GM15510 (cell line): ENCODE measurements around the gene SHROOM3.

Experiments
- POLR2A ChIP-seq: IDR thresholded peaks from 3 replicates; pipeline ENCODE4 v1.6.1; 2011; ENCODE audit warnings: borderline replicate concordance; ENCODE audit not compliant: insufficient read length; ENCODE audit errors: extremely low read depth

Gene SHROOM3

DNA sequence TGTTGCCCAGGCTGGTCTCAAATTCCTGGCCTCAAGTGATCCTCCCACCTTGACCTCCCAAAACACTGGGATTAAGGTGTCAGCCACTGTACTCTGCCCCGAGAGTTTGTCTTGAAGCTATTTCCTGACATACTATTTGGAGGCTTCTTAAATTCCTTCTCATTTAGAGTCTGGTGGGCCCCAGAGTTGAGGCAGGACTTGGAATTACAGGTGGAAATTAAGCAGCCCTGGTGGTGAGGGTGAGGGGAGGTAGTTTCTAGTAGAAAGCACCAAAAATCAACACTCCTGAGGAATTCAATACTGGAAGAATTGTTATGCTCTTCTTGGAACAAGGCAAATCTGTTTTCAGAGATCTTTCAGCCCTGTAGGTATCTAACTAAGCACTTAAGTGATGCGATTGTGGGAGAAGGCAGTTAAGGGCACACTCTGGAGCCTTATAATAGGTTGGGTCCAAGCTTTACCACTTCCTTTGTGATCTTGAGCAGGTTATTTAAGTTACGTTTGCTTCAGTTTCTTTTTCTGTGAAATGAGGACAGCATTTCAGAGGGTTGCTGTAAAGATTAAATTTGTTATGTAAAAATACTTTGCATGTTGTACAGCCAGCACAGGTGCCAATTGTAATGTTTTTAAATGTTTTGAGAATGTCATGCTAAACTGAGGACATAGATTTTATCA is 262.2 kb downstream of the SHROOM3 start:
- TF ChIP-seq POLR2A, result peak; percentile 20

DNA sequence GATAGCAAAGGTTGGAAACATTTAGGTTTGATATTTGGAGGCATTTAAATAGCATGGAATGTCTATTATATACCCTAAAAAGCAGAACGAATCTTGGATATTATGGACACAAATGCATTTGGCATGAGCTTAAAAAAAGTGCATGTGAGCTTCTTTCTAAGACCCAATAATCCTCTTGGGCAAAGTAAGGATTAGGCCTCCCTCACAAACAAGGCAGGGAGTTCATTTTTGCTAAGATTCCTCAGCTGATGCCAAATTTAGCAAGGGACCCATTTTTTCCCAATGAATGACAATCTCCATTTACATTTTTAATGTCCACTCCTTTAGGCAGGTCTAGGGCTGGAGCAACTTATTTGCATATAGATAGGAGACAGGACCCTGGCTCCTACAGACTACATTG is 263.1 kb downstream of the SHROOM3 start:
- TF ChIP-seq POLR2A, result no peak

DNA sequence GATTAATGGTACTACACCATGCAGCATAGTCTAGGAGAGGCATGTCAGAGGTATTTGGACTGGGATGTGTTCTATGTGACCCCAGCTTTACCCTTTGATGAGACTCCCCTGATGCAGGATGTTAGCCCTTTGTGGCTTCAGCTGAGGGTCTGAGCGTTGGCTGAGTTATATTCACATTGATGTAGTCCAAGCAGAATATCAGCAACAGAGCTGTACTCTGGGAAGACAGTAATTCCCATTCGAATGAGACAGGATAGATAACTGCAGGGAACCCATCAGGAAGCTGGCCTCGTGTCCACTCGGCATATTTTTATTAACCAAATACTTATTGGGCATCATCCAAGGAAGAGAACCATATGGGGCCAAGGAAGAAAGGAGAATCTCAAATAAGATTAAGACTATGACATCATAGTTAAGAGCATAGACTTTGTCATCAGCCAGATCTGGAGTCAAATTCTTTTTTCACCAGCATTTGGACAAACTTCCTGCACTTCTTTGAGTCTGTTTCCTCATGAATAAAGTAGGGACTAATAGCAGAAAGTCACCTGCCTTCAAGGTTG is 264.8 kb downstream of the SHROOM3 start:
- TF ChIP-seq POLR2A, result no peak

DNA sequence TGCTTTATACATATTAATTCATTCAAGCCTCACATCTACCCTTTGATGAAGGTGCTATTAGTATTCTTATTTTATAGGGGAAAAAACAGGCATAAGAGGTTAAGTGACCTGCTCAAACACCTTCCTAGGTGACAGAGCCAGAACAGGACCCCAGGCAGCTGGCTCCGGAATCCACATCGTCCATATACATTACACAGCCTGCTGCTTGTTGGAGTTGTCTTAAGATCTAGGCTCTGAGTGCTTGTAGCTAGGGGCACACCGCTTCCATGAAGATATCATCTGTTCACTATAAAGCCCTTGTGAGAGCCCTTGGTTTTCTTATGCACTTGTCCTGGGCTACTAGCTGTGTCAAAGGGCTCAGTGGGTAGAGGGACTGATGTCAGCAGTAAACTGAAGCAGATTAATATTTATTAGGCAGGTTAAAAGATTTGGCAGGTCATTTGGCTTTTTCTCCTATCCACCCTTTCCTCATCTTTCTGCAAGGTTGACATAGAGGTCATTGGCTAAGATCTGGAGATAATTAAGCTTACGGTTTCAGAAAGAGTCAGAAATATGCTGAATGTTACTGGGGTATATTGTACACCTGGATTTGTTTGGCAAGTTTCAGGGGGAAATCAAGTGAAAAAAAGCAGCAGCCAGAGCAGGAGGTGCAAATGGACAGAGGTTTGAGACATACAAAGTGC is 267.6 kb downstream of the SHROOM3 start:
- no peak for TF ChIP-seq POLR2A

DNA sequence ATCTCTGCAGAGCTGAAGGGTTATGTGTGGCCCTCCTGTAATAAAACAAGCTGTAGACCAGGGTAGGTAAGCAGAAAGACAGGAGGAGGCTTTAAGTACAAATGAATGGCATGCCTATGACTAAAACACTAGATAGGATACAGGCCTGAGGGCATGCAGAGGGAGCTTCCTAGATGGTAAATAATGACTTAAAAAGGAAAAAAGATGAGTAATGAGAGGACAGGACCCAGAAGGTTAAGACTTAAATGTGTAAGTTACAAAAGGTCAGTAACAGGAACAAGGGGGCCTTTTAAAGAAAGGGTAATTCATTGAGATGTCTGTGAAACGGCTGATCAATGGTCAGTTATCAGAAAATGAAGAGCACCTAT is 268.1 kb downstream of the SHROOM3 start:
- no peak for TF ChIP-seq POLR2A

DNA sequence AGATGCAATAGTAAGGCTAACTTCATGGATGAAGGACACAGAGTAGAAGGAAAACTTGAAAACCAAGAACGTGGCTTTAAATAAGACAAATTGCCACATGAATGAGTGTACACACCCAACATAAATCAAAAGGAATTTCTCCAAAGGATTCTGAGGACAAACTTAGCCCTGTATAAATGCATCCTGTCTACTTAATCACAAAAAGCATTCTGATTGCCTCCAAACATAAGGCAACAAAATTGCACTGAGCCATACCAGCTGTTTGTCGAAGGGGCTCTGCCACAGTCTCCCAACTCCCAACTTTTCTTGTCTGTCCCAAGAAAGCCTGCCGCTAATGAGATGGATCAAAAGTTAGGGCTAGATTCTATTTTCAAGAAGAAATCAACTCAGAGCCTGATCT is 268.6 kb downstream of the SHROOM3 start:
- TF ChIP-seq POLR2A, result no peak

DNA sequence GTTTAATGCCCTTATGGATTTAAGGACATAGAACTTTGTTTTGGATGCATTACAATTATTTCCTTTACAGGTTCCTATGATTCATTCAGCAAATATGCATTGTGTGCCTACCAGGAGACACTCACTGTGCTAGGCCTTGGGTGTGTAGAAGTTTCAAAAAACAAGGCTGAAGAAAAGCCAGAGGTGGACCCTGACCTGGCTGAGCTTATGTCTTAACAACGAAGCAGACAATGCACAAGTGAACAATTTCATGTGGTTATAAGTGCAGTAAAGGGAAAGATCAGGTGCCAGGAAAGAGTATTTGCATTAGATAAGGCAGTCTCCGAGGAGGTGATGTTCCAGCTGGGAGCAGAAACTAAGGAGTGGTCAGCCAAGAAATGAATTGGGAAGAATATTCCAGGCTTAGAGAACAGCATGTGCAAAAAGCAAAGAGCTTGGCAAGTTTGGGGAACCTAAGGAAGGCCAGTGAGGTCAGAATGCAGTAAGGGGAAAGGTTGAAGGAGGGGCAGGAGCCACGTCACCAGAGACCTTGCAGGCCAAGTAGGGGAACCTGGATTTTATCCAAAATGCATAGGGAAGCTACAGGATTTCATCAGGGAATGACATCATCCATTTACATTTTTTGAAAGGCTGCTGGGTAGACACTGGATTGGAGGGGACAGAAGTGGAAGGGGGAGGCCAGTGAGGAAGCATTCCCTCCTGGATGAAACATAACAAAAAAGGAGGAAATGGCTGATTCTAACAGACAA is 269.3 kb downstream of the SHROOM3 start:
- no peak for TF ChIP-seq POLR2A

DNA sequence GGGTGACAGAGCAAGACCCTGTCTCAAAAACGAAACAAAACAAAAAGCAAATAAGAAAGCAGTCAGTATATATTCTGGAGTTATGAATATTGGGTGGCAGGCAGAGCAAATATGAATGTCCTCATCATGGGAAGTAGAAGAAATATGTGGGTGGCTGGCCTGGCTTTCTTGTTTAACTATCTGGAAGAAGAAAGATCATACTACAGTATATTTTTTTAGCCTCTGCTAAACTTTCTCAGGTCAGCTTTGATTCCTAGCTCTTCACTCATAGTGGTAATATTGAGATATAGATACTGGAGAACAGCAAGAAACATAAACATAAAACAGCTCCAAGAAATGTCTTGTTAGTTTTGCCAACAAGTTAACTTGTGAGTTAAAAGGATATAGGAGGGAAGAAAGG is 270.4 kb downstream of the SHROOM3 start:
- TF ChIP-seq POLR2A, result no peak

DNA sequence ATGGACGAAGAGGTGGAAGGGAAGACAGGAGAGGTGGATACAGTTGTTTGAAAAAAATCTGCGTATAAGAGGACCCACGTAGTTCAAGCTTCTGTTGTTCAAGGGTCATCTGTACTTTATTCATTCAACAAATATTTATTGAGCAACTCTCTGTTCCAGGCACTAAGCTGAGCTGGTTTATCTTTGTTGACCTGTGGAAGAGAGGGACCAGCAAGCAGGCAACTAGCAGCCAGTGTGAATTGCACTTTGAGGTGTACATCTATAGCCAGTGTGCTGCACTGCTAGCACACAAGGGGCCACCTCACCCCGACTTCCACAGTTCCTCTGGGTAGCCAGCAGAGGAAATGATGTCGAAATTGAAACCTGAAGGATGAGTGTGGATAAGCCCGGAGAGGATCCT is 271.6 kb downstream of the SHROOM3 start:
- no peak for TF ChIP-seq POLR2A

DNA sequence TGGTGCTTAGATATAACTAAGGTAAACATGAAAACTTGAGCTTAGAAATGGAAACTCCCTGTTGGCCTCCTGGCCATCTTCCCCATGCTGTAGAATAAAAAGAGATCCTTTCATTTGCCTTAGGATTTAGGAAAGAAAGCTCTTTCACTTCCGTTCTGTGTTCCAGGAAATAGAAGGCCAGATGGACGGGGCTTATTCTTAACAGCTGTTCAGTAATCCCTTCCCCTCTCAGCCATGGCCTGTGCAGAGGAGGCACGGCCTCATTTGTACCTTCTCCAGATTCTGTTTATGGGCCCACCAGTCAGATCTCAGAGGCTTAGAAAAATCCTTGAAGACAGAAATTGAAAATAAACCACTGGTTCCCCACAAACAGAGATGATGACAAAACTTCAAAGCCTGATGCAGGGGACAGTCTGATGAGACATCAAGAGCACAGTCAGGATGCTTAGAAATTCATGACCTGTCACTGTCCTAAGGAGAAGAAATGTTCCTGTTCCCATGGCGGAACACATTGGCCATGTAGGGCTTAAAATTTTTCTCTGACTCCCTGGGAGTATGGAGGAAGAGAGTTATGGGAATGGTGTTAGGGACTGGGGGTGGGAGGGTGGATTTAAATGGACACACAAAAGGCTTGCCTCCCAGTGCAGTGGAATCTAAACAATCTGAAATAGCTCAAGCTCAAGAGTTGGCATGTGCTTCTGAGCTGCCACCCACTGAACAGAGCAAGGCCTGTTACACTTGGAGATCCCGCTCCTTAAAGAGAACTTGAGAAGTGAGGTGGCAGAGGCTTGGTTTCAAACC is 274.1 kb downstream of the SHROOM3 start:
- TF ChIP-seq POLR2A, result no peak

DNA sequence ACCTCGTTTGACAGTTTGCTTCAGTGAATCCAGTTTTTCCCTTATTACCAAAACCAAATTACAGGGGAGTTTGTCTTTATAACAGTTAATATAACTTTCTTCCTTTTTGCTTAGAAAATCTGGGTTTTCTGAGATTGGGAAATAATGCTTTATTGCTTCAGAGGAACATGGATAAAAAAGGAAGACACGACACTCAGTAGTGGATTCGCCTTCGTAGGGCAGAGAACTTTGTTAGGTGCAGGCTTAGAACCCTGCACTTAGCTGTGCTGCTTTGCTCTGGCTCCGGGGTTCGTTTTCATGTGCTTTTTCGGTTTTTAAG is 274.7 kb downstream of the SHROOM3 start:
- no peak for TF ChIP-seq POLR2A

DNA sequence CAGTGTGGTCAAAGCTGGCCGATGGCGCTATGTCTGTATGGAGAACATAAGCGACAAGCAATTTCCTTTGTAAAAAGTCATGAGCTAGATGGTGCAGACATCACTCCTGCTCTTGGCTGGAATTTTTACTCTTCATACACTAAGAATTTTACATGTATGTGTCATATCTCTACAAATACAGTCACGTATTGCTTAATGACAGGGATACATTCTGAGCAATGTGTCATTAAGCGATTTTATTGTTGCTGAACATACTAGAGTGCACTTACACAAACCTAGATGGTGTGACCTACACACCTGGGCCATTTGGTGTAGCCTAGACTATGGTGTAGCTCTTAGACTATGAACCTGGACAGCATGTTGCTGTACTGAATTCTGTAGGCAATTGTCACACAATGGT is 277.5 kb downstream of the SHROOM3 start:
- TF ChIP-seq POLR2A, result no peak

DNA sequence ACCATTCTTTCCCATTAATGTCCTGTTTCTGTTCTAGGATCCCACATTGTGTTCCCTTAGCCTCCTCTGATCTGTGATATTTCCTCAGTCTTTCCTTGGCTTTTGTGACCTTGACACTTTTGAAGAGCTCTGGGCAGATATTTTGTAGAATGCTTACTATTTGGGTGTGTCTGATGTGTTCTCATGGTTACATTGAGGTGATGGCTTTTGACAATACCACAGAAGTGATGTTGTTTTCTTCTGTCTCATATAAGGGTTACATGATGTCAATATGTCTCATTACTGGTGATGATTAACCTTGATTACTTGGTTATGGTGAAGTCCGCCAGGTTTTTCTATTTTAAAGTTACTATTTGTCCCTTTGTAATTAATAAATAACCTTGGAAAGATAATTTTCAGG is 279.2 kb downstream of the SHROOM3 start:
- TF ChIP-seq POLR2A, result no peak

DNA sequence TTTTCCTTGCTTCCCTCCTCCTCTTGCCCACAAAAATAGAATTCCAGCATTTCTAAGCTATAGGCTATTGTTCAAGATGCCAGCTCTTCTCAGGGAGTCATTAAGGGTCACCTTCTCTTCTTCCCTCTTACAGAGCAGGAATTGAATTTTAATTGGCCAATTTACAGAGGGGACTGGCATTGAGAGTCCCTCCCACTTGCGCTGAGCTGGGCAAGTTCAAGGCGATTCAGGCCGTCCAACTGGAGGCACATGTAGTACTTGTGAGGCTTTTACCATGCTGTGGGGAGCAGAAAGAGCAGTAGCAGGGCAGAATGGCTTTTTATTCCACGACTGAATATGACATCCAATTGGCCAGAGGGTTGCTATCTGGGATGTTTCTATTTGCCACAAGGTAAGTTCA is 281.0 kb downstream of the SHROOM3 start:
- no peak for TF ChIP-seq POLR2A

DNA sequence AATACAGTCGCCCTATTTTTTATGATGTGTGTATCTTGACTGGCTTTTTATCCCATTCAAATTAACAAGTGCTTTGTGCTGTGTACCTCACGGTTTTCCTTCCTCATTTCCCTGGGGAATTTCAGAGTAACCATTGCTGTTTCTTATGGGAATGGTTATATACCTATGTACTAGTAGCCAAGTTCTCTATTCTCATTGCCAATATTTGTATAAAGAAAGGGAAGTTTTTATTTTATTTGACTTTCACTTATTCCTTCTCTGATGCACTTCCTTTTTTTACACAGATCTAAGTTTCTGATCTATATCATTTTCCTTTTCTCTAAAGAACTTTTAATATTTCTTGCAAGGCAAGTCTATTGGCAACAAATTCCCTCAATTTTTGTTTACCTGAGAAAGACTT is 281.6 kb downstream of the SHROOM3 start:
- no peak for TF ChIP-seq POLR2A
